AG09319 (cell line): Measurements from ENCODE around the gene TASP1.

Experiments used
- DNase-seq: peaks from one replicate; pipeline ENCODE4 v3.0.0-alpha.2; 2010; ENCODE audit warnings: low read depth; ENCODE audit errors: extremely low read depth
- TF ChIP-seq, protein P1 (sequence below): IDR thresholded peaks from 2 replicates; pipeline ENCODE4 v1.5.1; 2011; ENCODE audit warnings: low read depth, mild to moderate bottlenecking, inconsistent platforms, low read length, moderate library complexity

TASP1 gene

GRCh38 chr20:13581451-13581850, 57.3 kb downstream of the TASP1 start:
- DNase-seq: no peak

GRCh38 chr20:13580707-13581106, 58.0 kb downstream of the TASP1 start:
- TF ChIP-seq, protein P1, sequence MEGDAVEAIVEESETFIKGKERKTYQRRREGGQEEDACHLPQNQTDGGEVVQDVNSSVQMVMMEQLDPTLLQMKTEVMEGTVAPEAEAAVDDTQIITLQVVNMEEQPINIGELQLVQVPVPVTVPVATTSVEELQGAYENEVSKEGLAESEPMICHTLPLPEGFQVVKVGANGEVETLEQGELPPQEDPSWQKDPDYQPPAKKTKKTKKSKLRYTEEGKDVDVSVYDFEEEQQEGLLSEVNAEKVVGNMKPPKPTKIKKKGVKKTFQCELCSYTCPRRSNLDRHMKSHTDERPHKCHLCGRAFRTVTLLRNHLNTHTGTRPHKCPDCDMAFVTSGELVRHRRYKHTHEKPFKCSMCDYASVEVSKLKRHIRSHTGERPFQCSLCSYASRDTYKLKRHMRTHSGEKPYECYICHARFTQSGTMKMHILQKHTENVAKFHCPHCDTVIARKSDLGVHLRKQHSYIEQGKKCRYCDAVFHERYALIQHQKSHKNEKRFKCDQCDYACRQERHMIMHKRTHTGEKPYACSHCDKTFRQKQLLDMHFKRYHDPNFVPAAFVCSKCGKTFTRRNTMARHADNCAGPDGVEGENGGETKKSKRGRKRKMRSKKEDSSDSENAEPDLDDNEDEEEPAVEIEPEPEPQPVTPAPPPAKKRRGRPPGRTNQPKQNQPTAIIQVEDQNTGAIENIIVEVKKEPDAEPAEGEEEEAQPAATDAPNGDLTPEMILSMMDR: no peak
- no peak for DNase-seq

More at GRCh38 chr20:13581451-13581850, 57.3 kb downstream of the TASP1 start:
- TF ChIP-seq, protein P1: no peak

DNA sequence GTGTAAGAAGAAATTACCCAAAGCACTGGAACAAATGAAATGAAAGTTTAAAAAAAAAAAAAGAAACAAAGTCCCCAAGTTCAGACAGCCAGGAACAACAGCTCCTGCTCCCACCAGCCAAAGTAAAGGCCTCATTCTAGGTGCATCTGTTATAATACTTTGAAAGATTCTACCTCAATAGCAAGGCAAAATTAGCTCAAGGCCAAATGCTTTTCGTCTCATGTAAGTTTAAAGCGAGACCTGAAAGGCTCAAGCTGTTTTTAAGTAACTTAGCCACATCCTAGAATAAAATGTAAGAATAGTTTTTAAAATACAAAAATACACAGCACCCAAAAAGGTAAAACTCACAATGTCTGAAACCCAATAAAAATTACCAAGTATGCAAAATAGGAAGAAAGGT, 64.7 kb downstream of the TASP1 start:
- DNase-seq: no peak
- TF ChIP-seq, protein P1: no peak

DNA sequence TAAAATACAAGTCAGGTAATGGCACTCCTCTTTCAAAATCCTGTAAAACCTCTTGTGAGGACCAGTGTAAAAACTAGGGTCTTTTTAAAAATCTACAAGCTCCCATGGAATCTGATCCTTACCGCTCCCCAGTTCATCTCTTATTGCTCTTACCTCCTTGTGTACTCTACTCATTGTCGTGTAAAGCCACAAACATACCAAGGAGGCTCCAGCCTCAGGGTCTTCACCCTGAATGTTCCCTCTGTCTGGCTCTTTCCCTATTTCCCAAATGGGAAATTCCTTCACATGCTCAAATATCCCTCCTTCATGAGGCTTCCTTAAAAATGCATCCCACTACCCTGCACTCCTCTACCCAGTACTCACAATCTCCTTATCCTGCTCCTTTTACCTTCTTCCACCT, 67.1 kb downstream of the TASP1 start:
- TF ChIP-seq, protein P1: no peak
- DNase-seq: no peak

DNA sequence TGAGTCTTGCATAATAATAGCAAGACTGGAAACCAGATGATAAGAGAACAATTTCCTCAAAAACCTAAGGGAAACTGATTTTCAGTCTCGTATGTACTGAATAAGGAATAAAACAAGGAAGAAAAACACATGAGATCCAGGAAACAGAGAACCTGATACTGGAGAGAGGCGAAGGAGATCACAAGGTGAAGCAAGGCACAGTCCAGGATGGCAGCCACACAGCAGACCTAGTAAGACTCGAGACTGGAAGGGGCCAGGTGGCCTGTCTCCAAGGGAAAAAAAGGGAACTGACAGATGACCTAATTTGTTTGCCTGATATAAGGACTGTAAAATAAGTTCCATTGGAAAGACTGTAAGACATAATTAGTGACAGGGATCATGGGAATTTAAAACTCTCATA, 71.1 kb downstream of the TASP1 start:
- no peak for DNase-seq
- TF ChIP-seq, protein P1: no peak

DNA sequence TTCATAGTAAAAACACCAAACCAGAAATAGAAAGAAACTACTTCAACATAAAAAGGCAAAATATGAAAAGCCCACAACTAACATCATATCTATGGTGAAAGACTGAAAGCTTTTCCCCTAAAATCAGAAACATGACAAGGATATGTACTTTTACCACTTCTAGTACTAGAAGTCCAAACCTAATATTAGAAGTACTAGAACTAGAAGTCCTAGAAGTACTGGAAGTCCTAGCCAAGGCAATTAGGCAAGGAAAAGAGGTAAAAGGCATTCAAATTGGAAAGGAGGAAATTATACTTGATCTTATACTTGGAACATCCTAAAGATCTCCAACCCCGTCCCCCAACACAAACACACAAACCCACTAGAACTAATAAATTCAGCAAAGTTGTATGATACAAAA, 74.9 kb downstream of the TASP1 start:
- DNase-seq: no peak
- TF ChIP-seq, protein P1: no peak

GRCh38 chr20:13554706-13555105, 84.0 kb downstream of the TASP1 start:
- DNase-seq: no peak
- TF ChIP-seq, protein P1: no peak
